NCI-H526 treated with DMSO at 0.1 percent for 48 hours (cell line): ENCODE data around the gene PPT2.
A peak's percentile ranks its signal among the peaks of the same experiment; 100 is the strongest.

Source experiments
- DNase-seq: peaks from one replicate; lab custom pipeline; 2025; lab: John Stamatoyannopoulos, UW

Gene PPT2, protein sequence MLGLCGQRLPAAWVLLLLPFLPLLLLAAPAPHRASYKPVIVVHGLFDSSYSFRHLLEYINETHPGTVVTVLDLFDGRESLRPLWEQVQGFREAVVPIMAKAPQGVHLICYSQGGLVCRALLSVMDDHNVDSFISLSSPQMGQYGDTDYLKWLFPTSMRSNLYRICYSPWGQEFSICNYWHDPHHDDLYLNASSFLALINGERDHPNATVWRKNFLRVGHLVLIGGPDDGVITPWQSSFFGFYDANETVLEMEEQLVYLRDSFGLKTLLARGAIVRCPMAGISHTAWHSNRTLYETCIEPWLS

DNA sequence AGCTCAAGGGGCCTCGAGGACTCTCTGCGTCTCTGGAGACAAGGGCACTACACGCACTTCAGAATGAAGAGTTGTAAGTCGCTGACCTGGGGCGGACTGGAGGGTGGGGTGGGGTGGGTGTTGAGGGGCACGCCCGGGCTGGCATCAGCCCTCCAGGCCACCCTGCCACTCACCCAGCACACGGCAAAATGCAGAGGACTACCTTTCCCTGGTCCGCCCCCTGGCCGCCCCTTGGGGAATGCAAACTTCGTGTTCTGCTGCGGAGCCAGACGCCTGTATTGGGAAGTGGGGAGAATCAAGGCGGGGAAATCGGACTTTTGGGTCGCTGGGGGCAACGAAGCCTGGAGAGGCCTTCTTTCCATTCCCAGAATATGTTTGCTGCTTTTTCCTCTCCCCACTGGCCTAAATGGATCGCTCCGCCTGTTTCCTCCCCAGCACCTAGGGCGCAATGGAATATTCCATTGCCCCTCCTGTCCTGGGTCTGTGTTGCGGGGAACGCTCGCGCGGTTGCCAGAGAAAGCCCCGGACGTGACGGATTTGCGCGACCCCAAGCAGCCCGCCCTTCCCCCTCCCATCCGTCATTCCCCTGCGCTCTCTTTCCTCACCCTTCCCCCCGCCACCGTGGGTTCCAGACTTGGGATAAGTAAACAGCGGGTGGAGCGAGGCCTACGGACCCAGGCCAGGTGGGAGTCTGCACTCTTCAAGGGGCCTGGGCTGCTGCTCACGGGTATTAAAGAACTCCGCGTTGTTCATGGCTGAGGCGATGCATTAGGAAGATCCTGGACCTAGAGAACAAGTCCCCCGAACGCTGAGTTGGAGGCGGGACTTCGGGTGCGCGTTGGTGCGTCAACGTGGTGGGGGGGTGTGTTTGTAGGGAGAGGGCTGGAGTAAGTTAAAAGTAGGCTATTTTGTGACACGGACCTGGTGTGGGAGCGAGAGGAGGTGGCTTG is at the start of gene PPT2:
PPT2 (plus strand) TSS at position 578 of the 950 bp plus-strand sequence. CDS start 454 bp downstream, outside the sequence.
- peak; percentile 89 for DNase-seq

DNA sequence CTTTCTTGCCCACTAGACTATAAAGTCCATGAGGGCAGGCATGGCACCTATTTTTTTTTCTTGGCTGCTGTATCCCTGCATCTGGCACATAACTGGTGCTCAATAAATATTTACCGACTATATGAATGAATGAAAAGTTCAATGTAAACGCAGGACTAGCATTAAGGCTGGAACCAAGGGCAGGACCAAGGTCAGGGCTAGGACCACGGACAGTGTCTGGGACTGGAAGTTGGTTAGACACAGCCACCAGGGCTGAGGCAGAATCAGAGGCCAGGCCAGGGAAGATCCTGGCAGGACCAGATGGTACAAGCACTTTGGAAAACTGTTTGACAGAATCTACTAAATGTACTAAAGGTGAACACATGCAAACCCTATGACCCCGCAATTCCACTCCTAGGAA is 48.5 kb upstream of the PPT2 start:
- DNase-seq = no peak

DNA sequence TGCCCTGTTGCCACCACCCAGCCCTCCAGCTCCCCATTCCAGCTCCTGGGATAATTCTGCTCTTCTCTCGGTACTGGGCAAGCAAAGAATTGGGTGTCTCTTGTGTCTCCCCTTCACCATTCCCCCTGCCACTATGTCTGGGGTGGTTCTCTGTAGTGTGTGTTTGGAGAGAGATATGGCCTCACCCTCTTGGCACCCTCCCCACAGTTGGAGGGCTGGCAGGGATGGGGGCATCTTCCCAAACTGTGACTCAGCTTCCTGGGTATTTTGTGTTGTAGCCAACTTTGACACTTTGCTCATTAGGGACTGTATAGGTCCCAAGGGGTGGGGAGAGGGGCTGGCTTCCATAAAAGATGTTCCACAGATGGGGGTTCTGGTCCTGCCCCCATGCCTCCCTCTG is 46.5 kb upstream of the PPT2 start:
- DNase-seq = no peak

DNA sequence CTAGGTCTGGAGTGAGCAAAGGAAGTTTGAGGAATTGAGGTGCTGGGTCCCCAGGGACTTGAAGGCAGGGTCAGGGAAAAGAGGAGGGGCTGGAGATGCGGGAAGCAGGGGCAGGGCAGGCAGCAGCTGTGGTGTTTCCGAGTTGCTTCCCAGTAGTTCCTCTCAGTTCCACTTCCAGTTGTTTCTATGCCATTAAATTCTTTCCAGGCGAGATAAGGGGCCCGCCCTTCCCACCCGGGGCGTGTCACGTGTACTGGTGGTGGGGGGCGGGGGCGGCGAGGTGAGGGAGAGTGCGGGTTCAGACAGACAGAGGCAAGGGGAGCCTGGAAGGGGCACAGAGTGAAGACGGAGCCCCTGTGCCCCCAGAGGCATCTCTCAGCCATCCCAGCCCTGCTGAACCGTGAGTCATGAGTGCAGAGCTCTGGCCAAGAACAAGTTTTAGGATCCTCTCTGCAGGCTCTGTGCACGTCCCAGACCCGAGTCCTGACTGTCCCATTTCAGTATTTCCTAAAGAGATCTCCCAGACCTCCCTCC is 45.8 kb upstream of the PPT2 start:
- no peak for DNase-seq

DNA sequence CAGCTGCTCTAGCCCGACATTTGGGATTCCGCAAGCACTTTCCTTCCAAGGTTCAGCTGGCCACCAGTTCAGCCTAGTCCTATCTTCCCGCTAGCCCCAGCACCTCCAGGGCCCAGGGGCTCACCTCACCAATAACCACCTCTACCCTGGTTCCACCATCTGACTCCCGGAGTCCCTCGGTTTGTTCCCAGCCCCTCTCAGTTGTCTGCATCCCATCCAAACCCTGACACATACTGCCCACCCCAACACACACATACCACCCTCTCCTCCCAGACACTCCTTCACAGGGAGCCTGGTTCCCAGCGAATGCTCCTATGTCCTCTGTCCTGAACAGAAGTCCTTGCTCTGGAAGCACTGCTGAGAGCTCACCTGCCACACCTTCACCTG is 45.2 kb upstream of the PPT2 start:
- no peak for DNase-seq

DNA sequence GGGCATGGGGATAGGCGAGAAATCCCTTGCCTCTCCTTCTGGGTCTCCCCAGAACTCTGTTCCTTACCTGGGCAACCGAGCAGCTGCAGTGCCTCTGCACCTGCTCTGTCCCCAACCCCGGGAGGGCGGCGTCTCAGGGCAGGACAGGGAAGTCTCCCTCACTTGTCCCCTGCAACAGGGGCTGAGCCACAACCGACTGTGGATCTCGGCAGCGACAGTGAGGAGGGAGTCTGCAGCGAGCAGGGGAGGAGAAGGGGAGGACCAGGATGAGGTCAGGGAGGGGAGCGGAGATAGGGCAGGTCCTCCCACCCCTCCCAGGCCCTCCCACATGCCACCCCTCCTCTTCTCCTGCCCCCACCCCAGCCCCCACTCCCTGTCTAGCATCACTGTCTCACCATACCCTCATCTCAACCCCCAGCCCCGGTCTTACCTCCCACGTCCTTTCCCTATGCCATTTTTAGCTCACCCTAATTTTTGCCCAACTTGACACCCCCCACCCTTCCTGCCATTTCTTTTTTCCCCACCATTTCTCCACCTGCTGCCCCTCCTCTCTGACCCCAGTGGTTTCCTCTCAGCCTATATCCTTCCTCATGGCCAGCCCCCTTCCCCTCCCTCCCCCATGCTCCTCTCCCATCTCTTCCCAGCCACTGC is 44.7 kb upstream of the PPT2 start, which contains the start of gene TNXB:
TNXB (minus strand) TSS at position 225 of the 651 bp plus-strand sequence. CDS start 11,140 bp downstream, outside the sequence.
- no peak for DNase-seq

DNA sequence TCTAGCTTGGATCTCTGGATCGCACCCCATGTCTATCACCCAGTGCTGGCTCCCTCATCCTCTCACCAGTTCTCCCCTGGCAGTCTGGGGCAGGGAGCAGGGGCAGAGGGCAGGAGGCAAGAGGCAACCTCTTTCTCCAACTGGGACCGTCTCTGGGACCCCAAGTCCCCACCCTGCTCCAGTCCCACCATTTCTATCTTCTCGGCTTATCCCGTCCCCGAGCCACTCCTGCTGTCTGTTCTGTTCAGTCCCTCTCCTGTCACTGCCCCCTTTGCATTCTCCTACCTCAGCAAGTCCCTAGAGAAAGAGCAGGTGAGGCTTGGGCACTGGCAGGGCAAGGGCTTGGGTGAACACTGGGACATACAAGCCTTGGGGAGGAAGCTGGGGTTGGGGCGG is 44.2 kb upstream of the PPT2 start:
- DNase-seq = no peak

DNA sequence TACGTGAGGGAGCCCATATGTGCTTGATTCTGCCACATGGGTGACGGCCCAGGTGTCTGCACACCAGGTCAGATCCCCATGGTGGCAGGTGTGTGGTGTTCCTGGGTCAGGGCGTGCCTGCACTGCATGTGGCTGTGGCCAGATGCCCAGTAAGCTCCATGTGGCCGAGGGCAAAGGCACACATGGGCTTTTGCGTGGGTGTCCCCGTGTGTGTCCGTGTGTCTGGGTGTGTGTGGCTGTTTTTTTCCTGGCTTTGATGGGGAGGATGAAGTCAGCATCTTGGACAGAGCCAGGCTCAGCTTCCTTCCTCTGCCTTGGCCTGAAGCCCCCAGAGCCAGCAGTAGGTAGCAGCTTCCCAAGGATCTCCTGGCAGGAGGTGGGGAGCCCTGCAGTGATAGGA is 43.3 kb upstream of the PPT2 start:
- DNase-seq = no peak

DNA sequence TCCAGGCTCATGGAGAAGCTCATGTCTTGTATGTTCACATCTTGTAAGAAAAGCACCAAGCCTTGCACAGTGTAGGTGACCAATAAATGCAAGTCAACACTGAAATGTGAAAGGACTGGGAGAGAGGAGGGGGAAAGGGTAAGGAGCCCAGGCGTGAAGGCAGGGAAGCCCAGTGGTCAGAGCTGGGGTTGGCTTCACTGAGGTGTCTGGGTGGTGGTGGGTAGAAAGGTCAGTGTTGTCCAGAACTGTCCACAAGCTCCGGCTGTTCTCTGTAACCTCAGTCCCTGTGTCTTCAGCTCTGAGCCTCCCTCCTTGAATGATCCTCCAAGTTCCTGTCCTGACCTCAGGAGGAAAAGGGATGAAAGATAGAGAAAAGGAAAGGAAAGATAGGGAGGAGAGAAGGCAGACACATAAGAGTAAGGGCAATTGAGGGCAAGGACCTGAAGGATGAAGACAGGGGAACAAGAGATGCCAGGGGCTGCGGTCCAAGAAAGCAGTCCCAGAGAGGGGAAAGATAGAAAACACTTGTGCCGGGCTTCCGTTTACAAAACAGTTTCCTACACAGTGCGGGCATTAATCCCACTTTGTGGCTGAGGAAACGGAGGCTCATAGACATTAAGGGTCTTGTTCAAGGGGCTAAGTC is 42.4 kb upstream of the PPT2 start:
- DNase-seq = no peak

DNA sequence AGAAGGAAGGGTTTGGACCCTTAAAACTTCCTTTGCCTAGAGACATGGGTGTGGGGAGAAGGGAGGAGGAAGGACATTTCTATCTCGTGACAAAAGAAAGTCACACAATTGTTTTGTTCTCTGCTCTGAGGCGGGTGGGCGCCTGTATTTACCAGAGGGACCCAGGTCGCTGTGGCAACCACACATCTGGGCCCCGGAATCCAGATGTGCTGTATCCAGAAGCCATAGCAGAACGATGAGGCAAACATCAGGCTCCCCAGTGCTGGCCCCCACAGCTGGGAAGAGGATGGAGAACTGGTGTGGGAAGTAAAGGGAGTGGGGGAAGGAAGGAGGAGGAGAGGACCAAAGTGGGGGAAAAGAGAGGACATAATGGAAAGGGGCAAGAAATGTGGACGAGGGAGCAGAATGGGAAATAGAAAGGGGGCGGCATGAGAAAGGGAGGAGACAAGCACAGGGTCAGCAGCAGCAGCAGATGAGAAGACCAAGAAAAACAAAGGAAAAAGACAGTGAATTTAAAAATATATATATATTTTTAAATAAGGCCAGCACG is 41.4 kb upstream of the PPT2 start:
- DNase-seq = no peak

DNA sequence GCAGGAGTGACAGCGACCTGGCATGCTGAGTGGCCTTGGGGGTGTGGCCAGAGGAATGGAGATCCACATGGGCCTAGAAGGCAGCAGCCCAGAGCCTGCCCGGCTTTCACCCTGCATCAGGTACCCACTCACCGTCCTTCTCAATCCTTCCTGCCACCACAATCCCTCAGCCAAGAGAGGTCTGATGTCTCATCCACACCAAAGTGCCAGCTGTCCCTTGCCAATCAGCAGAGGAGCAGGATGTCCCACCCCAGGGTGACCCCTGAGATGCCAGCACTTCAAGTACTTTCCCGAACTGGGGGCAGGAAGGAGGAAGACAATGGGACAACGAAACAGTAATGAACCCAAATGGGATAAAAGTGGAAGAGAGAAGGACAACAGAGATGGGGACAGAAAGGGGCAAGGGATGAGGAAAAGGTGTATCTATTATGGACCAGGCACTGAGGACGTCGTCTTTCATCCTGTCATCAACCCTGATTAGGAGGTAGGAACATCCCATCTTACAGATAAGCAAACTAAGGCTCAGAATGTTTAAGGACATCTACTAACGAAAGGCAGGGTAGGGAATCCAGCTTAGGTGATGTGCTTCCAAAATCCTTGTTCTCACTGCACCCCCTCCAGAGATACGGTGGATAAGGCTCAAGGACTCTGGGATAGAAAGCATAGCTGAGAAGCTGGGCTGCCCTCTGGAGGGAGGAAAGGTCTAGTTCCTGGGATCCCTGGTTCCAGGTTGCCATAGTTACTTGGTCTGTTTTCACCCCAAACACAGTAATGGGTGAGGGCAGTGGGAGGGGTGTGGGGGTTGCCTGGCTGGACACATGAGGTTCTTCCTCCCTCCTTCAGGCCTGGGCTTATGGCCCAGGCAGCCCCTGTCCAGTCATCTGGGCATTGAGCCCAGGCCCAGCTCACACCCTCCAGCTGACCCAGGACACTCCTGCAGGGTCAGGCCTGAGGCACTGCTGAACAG is 40.3 kb upstream of the PPT2 start:
- no peak for DNase-seq

DNA sequence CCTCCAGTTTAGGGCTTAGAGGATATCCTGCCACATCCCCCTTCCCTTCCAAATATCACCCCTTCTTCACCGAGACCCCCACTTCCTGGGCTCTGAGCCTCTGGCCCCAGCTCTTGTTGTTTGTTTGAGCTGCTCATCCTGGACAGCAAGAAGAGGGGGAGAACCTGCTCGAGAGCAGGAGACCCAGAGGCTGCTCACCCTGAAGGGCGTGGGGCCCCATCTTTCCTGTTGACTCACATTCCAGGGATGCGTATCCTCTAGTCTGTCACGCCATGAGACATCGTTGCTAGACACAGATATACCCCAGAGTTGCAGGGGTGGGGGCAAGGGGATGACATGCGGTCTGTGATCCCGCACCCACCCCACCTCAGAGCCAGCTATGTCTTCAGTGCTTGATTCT is 39.1 kb upstream of the PPT2 start:
- no peak for DNase-seq

DNA sequence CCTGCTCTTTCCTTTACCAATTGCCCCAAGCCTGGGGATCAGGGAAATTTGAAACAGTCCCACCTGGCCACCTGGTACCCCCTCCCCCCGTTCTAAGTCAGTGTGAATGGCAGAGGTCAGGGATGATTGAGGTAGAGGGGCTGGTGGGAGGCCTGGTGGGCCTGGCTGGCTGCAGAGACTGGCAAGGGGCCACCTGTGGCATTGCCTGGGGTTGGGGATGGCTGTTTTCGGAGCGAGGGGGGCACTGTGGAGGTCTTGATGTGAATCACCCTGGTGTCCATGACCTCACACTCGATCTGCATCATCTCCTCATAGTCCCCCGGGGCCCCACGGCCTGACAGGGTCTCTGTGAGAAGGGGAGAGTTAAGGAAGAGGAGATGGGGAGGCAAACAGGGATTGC is 38.3 kb upstream of the PPT2 start:
- no peak for DNase-seq

DNA sequence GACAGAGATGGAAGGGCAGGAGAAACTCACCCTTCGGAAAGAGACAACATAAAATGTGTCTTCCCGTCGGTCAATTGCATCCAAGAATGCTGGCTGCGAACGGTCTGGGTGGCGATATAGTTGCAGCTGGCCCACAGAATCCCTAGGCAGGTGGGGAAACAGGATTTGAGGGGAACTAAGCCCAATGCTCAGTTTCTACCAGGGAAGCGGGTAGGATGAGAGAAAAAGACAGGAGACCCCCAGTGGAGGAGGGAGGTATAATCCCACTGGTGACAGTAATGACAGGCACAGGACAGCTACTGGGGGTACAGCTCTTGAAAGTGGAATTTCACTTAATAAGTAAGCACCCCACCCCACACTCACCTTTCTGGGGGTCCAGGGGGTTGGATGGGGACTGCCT is 37.3 kb upstream of the PPT2 start:
- no peak for DNase-seq

DNA sequence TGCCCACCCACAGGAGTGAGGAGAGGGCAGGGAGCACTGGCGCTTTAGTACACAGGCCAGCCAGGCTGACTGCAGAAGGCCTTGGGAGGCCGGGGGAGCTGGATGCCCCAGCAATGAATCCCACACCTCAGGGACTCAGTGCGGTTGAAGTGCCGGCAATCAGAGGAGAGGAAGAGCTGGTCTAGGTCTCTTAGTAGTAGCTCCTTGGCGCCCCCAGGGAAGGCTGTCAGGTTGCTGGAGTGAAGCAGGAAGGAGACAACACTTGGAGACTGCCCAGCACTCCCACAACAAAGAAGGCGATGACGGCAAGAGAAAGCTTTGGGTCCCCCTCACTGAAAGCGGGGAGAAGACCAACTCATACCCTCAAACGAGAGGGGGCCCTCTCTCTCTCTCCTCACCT is 36.5 kb upstream of the PPT2 start:
- no peak for DNase-seq

DNA sequence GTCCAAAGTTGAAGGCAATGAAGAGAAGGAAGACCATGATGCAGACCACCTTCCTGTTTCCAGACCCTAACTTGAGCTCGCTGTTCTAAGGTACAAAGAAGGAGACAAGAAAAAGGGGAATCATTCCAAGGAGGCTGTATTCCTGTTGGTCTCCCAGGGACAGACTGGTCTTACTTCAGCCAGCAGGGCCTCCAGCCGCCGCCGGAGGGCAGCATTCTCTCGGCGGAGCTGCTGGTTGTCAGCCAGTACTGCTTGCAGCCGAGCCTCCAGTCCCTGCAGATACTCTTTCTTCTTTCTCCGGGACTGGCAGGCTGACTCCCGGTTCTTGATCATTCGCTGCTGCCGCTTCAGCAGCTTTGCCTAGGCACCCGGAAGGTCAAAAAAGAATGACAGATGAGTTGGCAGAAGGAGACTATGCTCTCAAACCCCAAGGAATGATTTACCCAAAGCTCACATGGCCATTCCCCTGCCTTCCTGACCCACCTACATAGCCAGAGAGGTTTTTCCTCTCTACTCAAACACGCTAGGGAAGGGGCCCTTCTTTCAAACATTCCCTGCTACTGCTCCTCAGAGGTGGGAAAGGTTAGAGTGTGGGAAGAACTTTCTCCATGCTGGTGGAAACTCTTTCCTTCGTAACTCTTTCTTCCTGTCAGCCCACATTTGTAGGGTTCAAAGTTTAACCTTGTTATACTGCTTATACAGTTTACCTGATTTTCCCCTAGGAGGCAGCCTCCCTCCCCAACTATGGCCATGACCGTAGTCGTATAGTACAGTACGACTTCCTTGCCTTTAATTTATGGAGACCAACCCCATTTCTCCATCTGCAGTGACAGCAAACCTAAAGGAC is 34.9 kb upstream of the PPT2 start:
- DNase-seq = peak; percentile 49

DNA sequence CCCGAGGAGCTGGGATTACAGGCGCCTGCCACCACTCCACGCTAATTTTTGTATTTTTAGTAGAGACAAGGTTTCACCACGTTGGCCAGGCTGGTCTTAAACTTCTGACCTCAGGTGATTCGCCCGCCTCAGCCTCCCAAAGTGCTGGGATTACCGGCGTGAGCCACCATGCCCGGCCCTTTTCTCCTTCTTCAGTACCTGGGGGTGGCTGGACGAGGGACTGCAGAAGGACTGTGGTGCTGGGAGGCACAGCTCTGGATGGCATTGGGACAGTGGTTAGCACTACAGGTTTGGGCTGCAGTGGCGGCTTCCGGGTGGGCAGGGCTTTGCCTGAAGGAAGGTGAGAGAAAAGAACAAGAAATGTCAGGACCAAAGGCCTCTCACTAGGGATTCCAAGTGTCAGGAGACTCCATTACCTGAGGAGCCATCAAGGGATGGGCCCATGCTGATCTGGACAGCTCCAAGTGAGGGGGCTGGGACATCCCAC is 33.3 kb upstream of the PPT2 start:
- DNase-seq = no peak

DNA sequence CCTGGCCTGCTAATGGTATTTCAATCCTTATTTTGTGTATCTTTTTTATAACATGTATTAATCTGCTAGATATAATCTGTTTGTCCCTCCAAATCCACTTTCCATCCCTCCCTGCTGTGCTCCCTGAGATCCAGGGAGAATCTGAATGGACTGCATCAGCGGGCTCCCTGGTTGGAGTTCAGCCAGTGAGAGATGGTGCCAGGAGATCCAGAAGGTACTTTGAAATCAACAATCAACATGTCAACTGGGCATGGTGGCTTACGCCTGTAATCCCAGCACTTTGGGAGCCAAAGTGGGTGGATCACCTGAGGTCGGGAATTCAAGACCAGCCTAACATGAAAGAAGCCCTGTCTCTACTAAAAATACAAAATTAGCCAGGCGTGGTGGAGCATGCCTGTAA is 30.3 kb upstream of the PPT2 start:
- no peak for DNase-seq

DNA sequence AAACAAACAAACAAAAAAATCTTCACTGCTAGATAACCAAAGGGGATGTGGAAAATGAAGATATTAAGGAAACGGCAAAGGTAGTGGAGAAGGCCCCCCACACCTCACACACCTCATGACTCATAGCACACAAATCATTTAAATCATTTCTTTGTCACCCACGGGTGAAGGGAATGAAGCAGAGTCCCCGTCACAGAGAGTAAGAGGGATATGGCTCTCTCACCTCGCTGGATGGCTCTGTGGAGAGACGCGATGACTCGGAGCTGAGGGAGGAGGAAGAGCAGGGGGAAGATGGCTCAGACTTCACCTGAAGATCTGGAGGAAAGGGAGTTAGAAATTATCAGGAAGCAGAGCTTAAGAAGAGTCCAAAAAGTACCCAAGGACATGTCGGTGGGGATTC is 27.1 kb upstream of the PPT2 start:
- no peak for DNase-seq

DNA sequence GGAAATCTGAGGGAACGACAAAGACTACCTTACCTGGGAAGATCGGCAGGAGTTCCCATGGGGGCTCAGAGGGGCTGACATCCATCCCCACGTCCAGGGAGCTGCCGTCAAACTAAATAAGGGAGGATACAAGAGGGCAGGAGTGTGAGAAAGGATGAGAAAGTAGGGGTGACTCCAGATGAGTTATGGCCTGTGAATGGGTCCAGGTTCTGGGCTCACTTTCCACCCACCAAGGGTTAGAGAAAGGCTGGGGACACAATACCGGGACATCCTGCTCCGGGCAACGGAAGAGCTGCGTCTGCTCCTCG is 26.6 kb upstream of the PPT2 start:
- no peak for DNase-seq
